ENCODE data around the gene TOM1. TPM values are rescaled to one million over a fixed set of nuclear protein-coding genes. Genes with fewer than 3 reads are reported as not detected.

Gene TOM1
- total and polyA plus RNA-seq, 10 donors = 19.9 to 92.1 (median 49.8) TPM

DNA sequence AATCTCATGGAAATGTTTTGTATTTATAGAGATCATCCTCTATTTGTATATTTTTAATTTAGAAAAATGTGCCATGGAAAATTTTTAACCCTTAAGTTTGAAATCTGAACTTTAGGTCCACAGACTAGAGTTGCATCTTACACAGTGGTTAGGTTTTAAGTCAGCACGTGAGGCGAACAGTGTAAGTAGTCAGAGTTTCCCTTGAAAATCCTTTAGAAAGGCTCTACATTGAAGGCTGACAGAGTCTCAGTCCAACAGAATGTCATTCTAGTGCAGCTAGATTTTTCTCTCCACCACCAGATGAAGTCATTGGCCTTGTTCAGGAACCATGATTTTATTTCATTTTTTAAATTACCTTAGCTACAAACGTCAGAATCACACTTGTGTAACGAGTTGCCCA lies 23.7 kb upstream of the TOM1 start:
- no peak for DNase-seq
- Histone ChIP-seq H3K4me3 (no peak overlapping the region), H3K9me3 (no peaks in the 10 kb centered on the region), H3K27ac (no peak overlapping the region), H3K4me1 (peaks cover 0 to 6% (median 0%) of the 10 kb centered on the region in 6 donors), H3K27me3 (replicated peaks in 1 of 7) (no peaks in the 10 kb centered on the region), H3K36me3 (peaks cover 0 to 79% (median 9%) of the 10 kb centered on the region in 6 donors)
- 82 to 88% (median 84%) methylated on average over 4 of the region's 4 CpGs for WGBS, 5 donors
- TF ChIP-seq POLR2A (IDR thresholded peaks at IDR 0.05) (no peak), POLR2AphosphoS5 (IDR thresholded peaks at IDR 0.05) (no peak)
- TF ChIP-seq, protein P1, sequence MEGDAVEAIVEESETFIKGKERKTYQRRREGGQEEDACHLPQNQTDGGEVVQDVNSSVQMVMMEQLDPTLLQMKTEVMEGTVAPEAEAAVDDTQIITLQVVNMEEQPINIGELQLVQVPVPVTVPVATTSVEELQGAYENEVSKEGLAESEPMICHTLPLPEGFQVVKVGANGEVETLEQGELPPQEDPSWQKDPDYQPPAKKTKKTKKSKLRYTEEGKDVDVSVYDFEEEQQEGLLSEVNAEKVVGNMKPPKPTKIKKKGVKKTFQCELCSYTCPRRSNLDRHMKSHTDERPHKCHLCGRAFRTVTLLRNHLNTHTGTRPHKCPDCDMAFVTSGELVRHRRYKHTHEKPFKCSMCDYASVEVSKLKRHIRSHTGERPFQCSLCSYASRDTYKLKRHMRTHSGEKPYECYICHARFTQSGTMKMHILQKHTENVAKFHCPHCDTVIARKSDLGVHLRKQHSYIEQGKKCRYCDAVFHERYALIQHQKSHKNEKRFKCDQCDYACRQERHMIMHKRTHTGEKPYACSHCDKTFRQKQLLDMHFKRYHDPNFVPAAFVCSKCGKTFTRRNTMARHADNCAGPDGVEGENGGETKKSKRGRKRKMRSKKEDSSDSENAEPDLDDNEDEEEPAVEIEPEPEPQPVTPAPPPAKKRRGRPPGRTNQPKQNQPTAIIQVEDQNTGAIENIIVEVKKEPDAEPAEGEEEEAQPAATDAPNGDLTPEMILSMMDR (IDR thresholded peaks at IDR 0.05 in 8 of 11, conservative IDR thresholded peaks at IDR 0.05 in 3 of 11) = no peak
- intact Hi-C loops (cut with DNase I; ENCODE audit: low total_unique reads) = no loop called here

DNA sequence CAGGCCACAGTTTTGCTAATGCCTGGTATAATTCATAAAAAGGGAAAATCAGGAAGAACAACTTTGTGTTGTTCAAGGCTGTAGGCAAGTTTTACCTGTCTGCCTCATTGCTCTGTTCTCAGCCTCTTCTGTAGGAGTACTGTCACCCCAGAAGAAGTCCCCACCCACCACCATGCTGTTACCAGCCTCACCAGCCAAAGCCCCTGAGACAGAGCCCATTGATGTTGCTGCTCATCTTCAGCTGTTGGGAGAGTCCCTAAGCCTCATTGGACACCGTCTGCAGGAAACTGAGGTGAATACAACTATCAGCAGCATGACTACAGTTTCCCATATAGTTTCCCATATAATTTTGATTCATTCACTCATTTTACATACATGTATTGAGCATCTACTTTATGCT lies 11.6 kb upstream of the TOM1 start:
- Histone ChIP-seq H3K9me3 (no peaks in the 10 kb centered on the region), H3K4me3 (no peak overlapping the region), H3K27me3 (replicated peaks in 1 of 7) (no peaks in the 10 kb centered on the region), H3K27ac (no peak overlapping the region), H3K36me3 (peaks cover 0 to 100% (median 72%) of the 10 kb centered on the region in 6 donors), H3K4me1 (no peaks in the 10 kb centered on the region)
- 81 to 94% (median 89%) methylated on average over 1 of the region's 1 CpG for WGBS, 5 donors
- TF ChIP-seq, protein P1 (IDR thresholded peaks at IDR 0.05 in 8 of 11, conservative IDR thresholded peaks at IDR 0.05 in 3 of 11) = no peak
- TF ChIP-seq POLR2AphosphoS5 (IDR thresholded peaks at IDR 0.05) (no peak), POLR2A (IDR thresholded peaks at IDR 0.05) (no peak)
- no peak for DNase-seq
- intact Hi-C loops (cut with DNase I; ENCODE audit: low total_unique reads) = no loop called here

DNA sequence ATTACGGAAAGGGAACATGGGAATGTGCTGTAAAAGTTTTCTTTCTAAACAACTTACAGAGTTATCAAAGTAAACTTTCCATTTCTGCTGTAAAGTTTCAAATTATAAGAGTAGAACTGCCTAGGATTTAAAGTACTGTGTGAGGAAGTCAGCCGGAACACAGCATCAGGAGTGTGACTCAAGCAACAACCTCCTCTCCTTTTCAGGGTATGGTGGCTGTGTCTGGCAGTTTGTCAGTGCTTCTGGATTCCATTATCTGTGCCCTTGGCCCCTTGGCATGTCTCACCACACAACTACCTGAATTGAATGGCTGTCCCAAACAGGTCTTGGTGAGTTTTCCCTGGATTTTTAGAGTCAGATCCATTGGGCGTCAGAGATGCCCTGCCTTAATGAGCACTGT lies 6.9 kb upstream of the TOM1 start:
- TF ChIP-seq POLR2A (IDR thresholded peaks at IDR 0.05) = no peak
- TF ChIP-seq POLR2AphosphoS5 (IDR thresholded peaks at IDR 0.05) = no peak
- TF ChIP-seq, protein P1 (IDR thresholded peaks at IDR 0.05 in 8 of 11, conservative IDR thresholded peaks at IDR 0.05 in 3 of 11) = no peak
- Histone ChIP-seq H3K36me3 (peaks cover 0 to 81% (median 56%) of the 10 kb centered on the region in 6 donors), H3K4me1 (no peaks in the 10 kb centered on the region), H3K4me3 (no peak overlapping the region), H3K9me3 (no peaks in the 10 kb centered on the region), H3K27ac (no peak overlapping the region), H3K27me3 (replicated peaks in 1 of 7) (no peaks in the 10 kb centered on the region)
- intact Hi-C loops (cut with DNase I; ENCODE audit: low total_unique reads) = no loop called here
- no peak for DNase-seq
- WGBS, 5 donors = 96 to 100% (median 99%) methylated on average over 3 of the region's 3 CpGs

DNA sequence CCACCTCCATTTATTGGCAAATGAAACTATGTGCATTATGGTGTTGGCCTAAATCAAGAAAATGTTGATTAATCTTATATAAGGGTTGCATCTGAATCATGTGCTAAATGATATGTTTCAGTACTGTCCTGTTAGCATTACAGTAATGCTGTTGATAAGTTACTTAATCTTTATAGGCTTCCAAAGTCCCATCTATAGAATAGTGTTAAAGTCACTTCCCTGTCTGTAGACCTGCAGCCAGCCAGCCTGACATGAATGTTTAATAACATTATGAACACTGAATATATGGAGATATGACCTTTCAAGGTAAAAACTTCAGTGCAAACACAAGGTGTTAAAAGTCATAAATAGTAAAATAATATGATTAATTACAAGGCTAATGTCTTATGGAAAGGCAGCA lies 3.6 kb upstream of the TOM1 start:
- no peaks in the 10 kb centered on the region for H3K27me3 ChIP-seq (replicated peaks in 1 of 7)
- DNase-seq = no peak
- no peak overlapping the region for H3K27ac ChIP-seq
- intact Hi-C loops (cut with DNase I; ENCODE audit: low total_unique reads) = no loop called here
- no peaks in the 10 kb centered on the region for H3K9me3 ChIP-seq
- no peak overlapping the region for H3K4me3 ChIP-seq
- TF ChIP-seq POLR2AphosphoS5 (IDR thresholded peaks at IDR 0.05) (no peak), POLR2A (IDR thresholded peaks at IDR 0.05) (no peak)
- TF ChIP-seq, protein P1 (IDR thresholded peaks at IDR 0.05 in 8 of 11, conservative IDR thresholded peaks at IDR 0.05 in 3 of 11) = no peak
- H3K4me1 ChIP-seq = peaks cover 5 to 20% (median 10%) of the 10 kb centered on the region in 6 donors
- peaks cover 0 to 48% (median 31%) of the 10 kb centered on the region in 6 donors for H3K36me3 ChIP-seq
